OCI-LY1 (cell line): ENCODE data around the gene ACAP2.

Experiments used
- H2AFZ ChIP-seq: fragments of 200-600 bp; sonication (generic), shearing (Covaris generic); 2 replicates; pipeline ENCODE4 v1.6.0; 2014; ENCODE audit warnings: antibody characterized with exemption, mild to moderate bottlenecking, low read length
- H3F3A ChIP-seq: fragments of 200-600 bp; sonication (generic), shearing (Covaris generic); 2 replicates; pipeline ENCODE4 v1.6.0; 2014; ENCODE audit warnings: mild to moderate bottlenecking, antibody characterized with exemption, low read length, moderate library complexity; ENCODE audit not compliant: insufficient read depth
- H3K27ac ChIP-seq: fragments of 200-600 bp; sonication (generic); 2 replicates; pipeline ENCODE4 v1.5.1; 2014; ENCODE audit warnings: low read length, mixed run types, mild to moderate bottlenecking, low read depth; ENCODE audit not compliant: poor library complexity, severe bottlenecking
- H3K27me3 ChIP-seq: fragments of 200-600 bp; sonication (generic); 2 replicates; pipeline ENCODE4 v1.6.0; 2014; ENCODE audit warnings: antibody characterized with exemption, mild to moderate bottlenecking, low read length, moderate library complexity; ENCODE audit not compliant: insufficient read depth
- H3K36me3 ChIP-seq: fragments of 200-600 bp; sonication (generic); 2 replicates; pipeline ENCODE4 v1.6.1; 2014; ENCODE audit warnings: mild to moderate bottlenecking, antibody characterized with exemption, low read length, moderate library complexity, mixed read lengths; ENCODE audit not compliant: insufficient read depth
- H3K4me1 ChIP-seq: fragments of 200-600 bp; sonication (generic); 2 replicates; pipeline ENCODE4 v1.5.1; 2014; ENCODE audit warnings: mild to moderate bottlenecking, low read length, moderate library complexity; ENCODE audit not compliant: insufficient read depth, severe bottlenecking
- H3K4me2 ChIP-seq: fragments of 200-600 bp; sonication (generic), shearing (Covaris generic); 2 replicates; pipeline ENCODE4 v1.6.1; 2014; ENCODE audit warnings: low read length
- H3K4me3 ChIP-seq: fragments of 200-600 bp; sonication (generic); 2 replicates; pipeline ENCODE4 v1.5.1; 2014; ENCODE audit warnings: low read length, low read depth, mild to moderate bottlenecking, mixed read lengths; ENCODE audit not compliant: poor library complexity, severe bottlenecking
- H3K79me2 ChIP-seq: fragments of 200-600 bp; shearing (Covaris generic); 2 replicates; pipeline ENCODE4 v1.6.1; 2016; ENCODE audit warnings: mixed run types, low read length, mixed read lengths; ENCODE audit not compliant: insufficient read depth
- H3K9ac ChIP-seq: fragments of 200-600 bp; sonication (generic), shearing (Covaris generic); 2 replicates; pipeline ENCODE4 v1.6.1; 2014; ENCODE audit warnings: mild to moderate bottlenecking, low read length, mixed read lengths
- H3K9me2 ChIP-seq: fragments of 200-600 bp; sonication (generic), shearing (Covaris generic); 2 replicates; pipeline ENCODE4 v1.6.1; 2014; ENCODE audit warnings: low read depth, mild to moderate bottlenecking, low read length, mixed read lengths
- H3K9me3 ChIP-seq: fragments of 200-600 bp; shearing (Covaris generic); 2 replicates; pipeline ENCODE4 v1.6.1; 2014; ENCODE audit warnings: low read length, mixed read lengths
- H4K20me1 ChIP-seq: fragments of 200-600 bp; sonication (generic), shearing (Covaris generic); 2 replicates; pipeline ENCODE4 v1.6.0; 2016; ENCODE audit warnings: mild to moderate bottlenecking, low read length; ENCODE audit not compliant: insufficient read depth
- EZH2 ChIP-seq: fragments of 200-600 bp; sonication (generic), shearing (Covaris generic); IDR thresholded peaks from 2 replicates; pipeline ENCODE4 v1.8.0; 2017; ENCODE audit warnings: borderline replicate concordance, mixed run types, mild to moderate bottlenecking, antibody characterized with exemption, low read length, moderate library complexity, mixed read lengths
- TF ChIP-seq, protein P1 (sequence below): fragments of 200-600 bp; sonication (generic), shearing (Covaris generic); IDR thresholded peaks from 2 replicates; pipeline ENCODE4 v1.5.1; 2017; ENCODE audit warnings: mild to moderate bottlenecking, antibody characterized with exemption, low read length, moderate library complexity, mixed read lengths

ACAP2 gene

DNA sequence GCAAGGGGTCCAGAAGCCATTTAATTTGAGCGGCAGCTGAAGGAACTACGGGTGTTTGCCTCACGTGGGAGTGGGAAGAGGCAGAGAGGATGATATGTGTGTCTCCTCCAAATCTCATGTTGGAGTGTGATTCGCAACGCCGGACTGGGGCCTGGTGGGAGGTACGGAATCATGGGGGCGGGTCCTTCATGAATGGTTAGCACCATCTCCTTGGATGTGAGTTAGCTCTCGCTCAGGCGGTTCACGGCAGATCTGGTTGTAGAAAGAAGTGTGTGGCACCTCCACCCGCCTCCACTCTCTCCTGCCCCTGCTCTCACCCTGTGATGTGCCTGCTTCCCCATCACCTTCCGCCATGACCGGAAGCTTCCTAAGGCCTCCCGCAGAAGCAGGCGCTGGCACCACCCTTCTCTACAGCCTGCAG, 197.3 kb downstream of the ACAP2 start:
- Histone ChIP-seq H3K9me2 (no peaks in the 10 kb centered on the region), H2AFZ (no peak overlapping the region), H3K4me1 (no peaks in the 10 kb centered on the region), H3K79me2 (no peaks in the 10 kb centered on the region), H3F3A (no peaks in the 10 kb centered on the region), H3K36me3 (no peaks in the 10 kb centered on the region; the same call in 1 of the 2 replicates), H3K9me3 (peaks cover 2% of the 10 kb centered on the region; the same call in 1 of the 2 replicates), H3K4me2 (no peak overlapping the region), H3K4me3 (no peak overlapping the region), H3K9ac (no peak overlapping the region), H4K20me1 (no peaks in the 10 kb centered on the region), H3K27ac (no peak overlapping the region), H3K27me3 (peaks cover 6% of the 10 kb centered on the region; the same call in 1 of the 2 replicates)
- TF ChIP-seq, protein P1, sequence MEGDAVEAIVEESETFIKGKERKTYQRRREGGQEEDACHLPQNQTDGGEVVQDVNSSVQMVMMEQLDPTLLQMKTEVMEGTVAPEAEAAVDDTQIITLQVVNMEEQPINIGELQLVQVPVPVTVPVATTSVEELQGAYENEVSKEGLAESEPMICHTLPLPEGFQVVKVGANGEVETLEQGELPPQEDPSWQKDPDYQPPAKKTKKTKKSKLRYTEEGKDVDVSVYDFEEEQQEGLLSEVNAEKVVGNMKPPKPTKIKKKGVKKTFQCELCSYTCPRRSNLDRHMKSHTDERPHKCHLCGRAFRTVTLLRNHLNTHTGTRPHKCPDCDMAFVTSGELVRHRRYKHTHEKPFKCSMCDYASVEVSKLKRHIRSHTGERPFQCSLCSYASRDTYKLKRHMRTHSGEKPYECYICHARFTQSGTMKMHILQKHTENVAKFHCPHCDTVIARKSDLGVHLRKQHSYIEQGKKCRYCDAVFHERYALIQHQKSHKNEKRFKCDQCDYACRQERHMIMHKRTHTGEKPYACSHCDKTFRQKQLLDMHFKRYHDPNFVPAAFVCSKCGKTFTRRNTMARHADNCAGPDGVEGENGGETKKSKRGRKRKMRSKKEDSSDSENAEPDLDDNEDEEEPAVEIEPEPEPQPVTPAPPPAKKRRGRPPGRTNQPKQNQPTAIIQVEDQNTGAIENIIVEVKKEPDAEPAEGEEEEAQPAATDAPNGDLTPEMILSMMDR: no peak
- TF ChIP-seq EZH2: no peak

DNA sequence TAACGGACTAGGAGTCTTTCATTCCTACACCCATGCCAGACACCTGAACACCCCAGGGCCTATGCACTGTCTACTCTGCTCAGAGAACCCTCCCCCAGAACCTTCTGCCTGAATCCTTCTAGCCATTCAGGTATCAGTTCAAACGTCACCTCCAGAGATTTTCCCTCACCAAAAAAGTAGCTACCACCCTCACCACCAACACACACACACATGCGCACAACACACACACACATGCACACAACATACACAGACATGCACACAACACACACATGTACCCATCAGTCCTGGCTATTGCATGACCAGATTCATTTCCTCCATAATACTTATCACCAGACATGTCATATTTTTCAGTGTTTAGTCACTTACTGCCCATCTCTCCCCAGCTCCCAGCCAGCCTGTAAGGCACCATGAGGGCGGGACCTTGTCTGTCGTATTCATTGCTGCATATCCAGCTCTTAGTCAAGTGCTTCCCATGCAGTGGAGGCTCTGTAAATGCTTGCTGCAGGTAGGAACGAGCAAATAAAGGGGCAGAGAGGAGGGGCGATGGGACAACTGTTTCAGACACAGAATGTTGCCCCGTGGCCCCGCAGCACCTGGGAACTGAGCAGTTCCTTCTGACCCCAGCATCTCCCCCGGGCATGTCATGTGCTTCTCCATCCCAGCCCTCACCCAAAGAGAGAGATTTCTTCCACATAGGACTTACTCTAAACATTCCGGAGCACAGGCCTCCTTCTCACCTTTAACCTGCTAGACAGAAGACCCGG, 201.0 kb downstream of the ACAP2 start:
- H3K9ac ChIP-seq: no peak overlapping the region
- no peaks in the 10 kb centered on the region for H3K79me2 ChIP-seq
- no peak overlapping the region for H3K4me3 ChIP-seq
- no peaks in the 10 kb centered on the region for H3K27me3 ChIP-seq
- H3K9me3 ChIP-seq: no peaks in the 10 kb centered on the region
- H4K20me1 ChIP-seq: no peaks in the 10 kb centered on the region
- no peaks in the 10 kb centered on the region for H3F3A ChIP-seq
- TF ChIP-seq, protein P1: no peak
- no peak for TF ChIP-seq EZH2
- H3K27ac ChIP-seq: no peak overlapping the region
- H3K4me2 ChIP-seq: no peak overlapping the region
- H3K4me1 ChIP-seq: no peaks in the 10 kb centered on the region
- no peaks in the 10 kb centered on the region; the same call in 1 of the 2 replicates for H3K36me3 ChIP-seq
- H2AFZ ChIP-seq: no peak overlapping the region
- no peaks in the 10 kb centered on the region for H3K9me2 ChIP-seq

DNA sequence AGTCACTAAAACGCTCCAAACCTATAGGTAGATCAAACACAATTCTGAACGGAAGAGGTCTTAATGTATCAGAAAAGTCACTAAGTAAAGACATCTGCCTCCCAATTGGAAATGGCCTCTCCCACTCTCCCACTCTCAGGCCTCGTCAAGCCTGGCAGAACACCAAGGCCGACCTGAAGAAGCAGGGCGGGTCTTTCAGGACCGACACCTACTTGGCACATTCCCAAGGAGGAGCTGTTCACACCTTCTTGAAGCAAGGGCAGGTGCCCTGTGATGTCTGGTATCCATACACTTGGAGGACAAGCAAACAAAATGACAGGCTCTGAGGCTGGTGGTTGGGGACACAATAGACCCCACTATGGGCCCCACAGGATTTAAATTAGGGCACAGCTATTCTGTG, 201.9 kb downstream of the ACAP2 start:
- H3K9ac ChIP-seq: no peak overlapping the region
- no peak overlapping the region for H2AFZ ChIP-seq
- H3K9me2 ChIP-seq: no peaks in the 10 kb centered on the region
- no peaks in the 10 kb centered on the region for H3K9me3 ChIP-seq
- no peaks in the 10 kb centered on the region for H3F3A ChIP-seq
- no peak overlapping the region for H3K27ac ChIP-seq
- no peaks in the 10 kb centered on the region; the same call in 1 of the 2 replicates for H3K36me3 ChIP-seq
- H3K4me3 ChIP-seq: no peak overlapping the region
- no peaks in the 10 kb centered on the region for H3K4me1 ChIP-seq
- no peaks in the 10 kb centered on the region for H4K20me1 ChIP-seq
- H3K79me2 ChIP-seq: no peaks in the 10 kb centered on the region
- TF ChIP-seq EZH2: no peak
- TF ChIP-seq, protein P1: no peak
- H3K27me3 ChIP-seq: no peaks in the 10 kb centered on the region
- H3K4me2 ChIP-seq: no peak overlapping the region
